ENCODE results near the gene VPS26B. TPM values are rescaled to one million over a fixed set of nuclear protein-coding genes. Genes with fewer than 3 reads are reported as not detected.
"Not testable (repeated sequence)": the region's sequence is repeated elsewhere in the genome, so short reads cannot be mapped to it uniquely, and the experiment has no call there.

Gene VPS26B
- total and polyA plus RNA-seq, 2 donors from 2014 or later: 20.5 to 34.6 TPM

- Histone ChIP-seq H3K9ac (ENCODE audit: low read length in 3 of 3) (no peak overlapping the region), H3K4me3 (ENCODE audit: low read length in 3 of 3) (no peak overlapping the region), H3K36me3 (ENCODE audit: control insufficient read depth in 2 of 3, insufficient read depth in 3 of 3, low read length in 3 of 3) (peaks cover 3 to 26% (median 4%) of the 10 kb centered on the region in 3 donors), H3K9me3 (ENCODE audit: control insufficient read depth in 2 of 3, insufficient read depth in 1 of 3, low read length in 3 of 3) (no peaks in the 10 kb centered on the region), H3K27me3 (ENCODE audit: control insufficient read depth, insufficient read depth, low read length) (no peaks in the 10 kb centered on the region), H3K4me1 (ENCODE audit: control insufficient read depth in 2 of 3, insufficient read depth in 2 of 3, low read depth in 1 of 3, low read length in 3 of 3) (no peaks in the 10 kb centered on the region), H3K27ac (ENCODE audit: low read depth in 2 of 2, low read length in 2 of 2) (no peak overlapping the region)
- FAIRE-seq (peak; percentile 23), DNase-seq (no peak)
- intact Hi-C loops (cut with DNase I): no loop called here
- TF ChIP-seq CTCF (IDR thresholded peaks at IDR 0.05; ENCODE audit: borderline replicate concordance, extremely low read depth, insufficient read depth): no peak
Measured at GRCh38 chr11:134178032-134178674, 46.3 kb upstream of the VPS26B start.

- Histone ChIP-seq H3K9me3 (ENCODE audit: control insufficient read depth in 2 of 3, insufficient read depth in 1 of 3, low read length in 3 of 3) (no peaks in the 10 kb centered on the region), H3K27ac (ENCODE audit: low read depth in 2 of 2, low read length in 2 of 2) (no peak overlapping the region), H3K36me3 (ENCODE audit: control insufficient read depth in 2 of 3, insufficient read depth in 3 of 3, low read length in 3 of 3) (peaks cover 4 to 24% (median 10%) of the 10 kb centered on the region in 3 donors), H3K4me1 (ENCODE audit: control insufficient read depth in 2 of 3, insufficient read depth in 2 of 3, low read depth in 1 of 3, low read length in 3 of 3) (no peaks in the 10 kb centered on the region), H3K9ac (ENCODE audit: low read length in 3 of 3) (no peak overlapping the region), H3K4me3 (ENCODE audit: low read length in 3 of 3) (no peak overlapping the region), H3K27me3 (ENCODE audit: control insufficient read depth, insufficient read depth, low read length) (no peaks in the 10 kb centered on the region)
- TF ChIP-seq CTCF (IDR thresholded peaks at IDR 0.05; ENCODE audit: borderline replicate concordance, extremely low read depth, insufficient read depth): no peak
- no peak for DNase-seq
- intact Hi-C loops (cut with DNase I): no loop called here
- FAIRE-seq: no peak
Measured at GRCh38 chr11:134181707-134182106, 42.8 kb upstream of the VPS26B start.

- H3K27me3 ChIP-seq (ENCODE audit: control insufficient read depth, insufficient read depth, low read length); DNase-seq; H3K4me3 ChIP-seq (ENCODE audit: low read length in 3 of 3); H3K27ac ChIP-seq (ENCODE audit: low read depth in 2 of 2, low read length in 2 of 2); intact Hi-C loops (cut with DNase I); FAIRE-seq; H3K9ac ChIP-seq (ENCODE audit: low read length in 3 of 3); H3K9me3 ChIP-seq (ENCODE audit: control insufficient read depth in 2 of 3, insufficient read depth in 1 of 3, low read length in 3 of 3); H3K4me1 ChIP-seq (ENCODE audit: control insufficient read depth in 2 of 3, insufficient read depth in 2 of 3, low read depth in 1 of 3, low read length in 3 of 3): not testable (repeated sequence)
- H3K36me3 ChIP-seq (ENCODE audit: control insufficient read depth in 2 of 3, insufficient read depth in 3 of 3, low read length in 3 of 3): peaks cover 10 to 43% (median 19%) of the 10 kb centered on the region in 3 donors
Measured at GRCh38 chr11:134188092-134188491, 36.4 kb upstream of the VPS26B start.

- H3K4me1 ChIP-seq (ENCODE audit: control insufficient read depth in 2 of 3, insufficient read depth in 2 of 3, low read depth in 1 of 3, low read length in 3 of 3): no peaks in the 10 kb centered on the region
- H3K27ac ChIP-seq (ENCODE audit: low read depth in 2 of 2, low read length in 2 of 2): no peak overlapping the region
- peaks cover 12 to 23% (median 15%) of the 10 kb centered on the region in 3 donors for H3K36me3 ChIP-seq (ENCODE audit: control insufficient read depth in 2 of 3, insufficient read depth in 3 of 3, low read length in 3 of 3)
- H3K9me3 ChIP-seq (ENCODE audit: control insufficient read depth in 2 of 3, insufficient read depth in 1 of 3, low read length in 3 of 3): no peaks in the 10 kb centered on the region
- DNase-seq (no peak), FAIRE-seq (no peak)
- no peaks in the 10 kb centered on the region for H3K27me3 ChIP-seq (ENCODE audit: control insufficient read depth, insufficient read depth, low read length)
- intact Hi-C loops (cut with DNase I): no loop called here
- no peak overlapping the region for H3K9ac ChIP-seq (ENCODE audit: low read length in 3 of 3)
- H3K4me3 ChIP-seq (ENCODE audit: low read length in 3 of 3): no peak overlapping the region
- no peak for TF ChIP-seq CTCF (IDR thresholded peaks at IDR 0.05; ENCODE audit: borderline replicate concordance, extremely low read depth, insufficient read depth)
Measured at GRCh38 chr11:134196756-134197155, 27.7 kb upstream of the VPS26B start.
